ENCODE measurements around the gene ZNF487.
"Not testable (repeated sequence)": the region's sequence is repeated elsewhere in the genome, so short reads cannot be mapped to it uniquely, and the experiment has no call there.

Gene ZNF487

DNA sequence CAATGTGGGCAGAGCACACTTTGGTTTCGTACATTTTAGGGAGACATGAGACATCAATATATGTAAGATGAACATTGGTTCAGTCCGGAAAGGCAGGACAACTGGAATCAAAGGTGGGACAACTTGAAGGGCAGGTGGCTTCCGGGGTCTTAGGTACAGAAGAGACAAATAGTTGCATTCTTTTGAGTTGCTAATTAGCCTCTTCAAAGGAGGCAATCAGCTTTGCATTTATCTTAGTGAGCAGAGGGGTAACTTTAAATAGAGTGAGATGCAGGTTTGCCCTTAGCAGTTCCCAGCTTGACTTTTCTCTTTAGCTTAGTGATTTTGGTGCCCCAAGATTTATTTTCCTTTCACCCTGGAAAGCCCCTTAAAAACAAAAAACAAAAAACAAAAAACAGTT lies 21.3 kb downstream of the ZNF487 start:
- Histone ChIP-seq H3K4me1 (ENCODE audit: insufficient read depth, low read length) (peaks cover 36% of the 10 kb centered on the region), H3K79me2 (ENCODE audit: insufficient read depth, low read length) (peaks cover 33% of the 10 kb centered on the region), H3K9me3 (ENCODE audit: insufficient read depth, low read length, severe bottlenecking) (no peaks in the 10 kb centered on the region), H4K20me1 (ENCODE audit: insufficient read depth, low read length) (no peaks in the 10 kb centered on the region), H3K4me2 (ENCODE audit: insufficient read depth, low read length) (no peak overlapping the region), H3K27ac (ENCODE audit: low read length) (no peak overlapping the region), H3K27me3 (ENCODE audit: insufficient read depth, low read length, poor library complexity) (no peaks in the 10 kb centered on the region), H2AFZ (ENCODE audit: low read depth, low read length) (no peak overlapping the region), H3K9ac (ENCODE audit: low read depth, low read length) (no peak overlapping the region), H3K4me3 (ENCODE audit: low read depth in 1 of 2, low read length in 2 of 2) (no peak overlapping the region), H3K36me3 (ENCODE audit: insufficient read depth, low read length) (no peaks in the 10 kb centered on the region; the same call in 1 of the 2 replicates)
- TF ChIP-seq EZH2 (IDR thresholded peaks at IDR 0.05; ENCODE audit: borderline replicate concordance, low read depth, low read length, severe bottlenecking) = no peak
- TF ChIP-seq, protein P1, sequence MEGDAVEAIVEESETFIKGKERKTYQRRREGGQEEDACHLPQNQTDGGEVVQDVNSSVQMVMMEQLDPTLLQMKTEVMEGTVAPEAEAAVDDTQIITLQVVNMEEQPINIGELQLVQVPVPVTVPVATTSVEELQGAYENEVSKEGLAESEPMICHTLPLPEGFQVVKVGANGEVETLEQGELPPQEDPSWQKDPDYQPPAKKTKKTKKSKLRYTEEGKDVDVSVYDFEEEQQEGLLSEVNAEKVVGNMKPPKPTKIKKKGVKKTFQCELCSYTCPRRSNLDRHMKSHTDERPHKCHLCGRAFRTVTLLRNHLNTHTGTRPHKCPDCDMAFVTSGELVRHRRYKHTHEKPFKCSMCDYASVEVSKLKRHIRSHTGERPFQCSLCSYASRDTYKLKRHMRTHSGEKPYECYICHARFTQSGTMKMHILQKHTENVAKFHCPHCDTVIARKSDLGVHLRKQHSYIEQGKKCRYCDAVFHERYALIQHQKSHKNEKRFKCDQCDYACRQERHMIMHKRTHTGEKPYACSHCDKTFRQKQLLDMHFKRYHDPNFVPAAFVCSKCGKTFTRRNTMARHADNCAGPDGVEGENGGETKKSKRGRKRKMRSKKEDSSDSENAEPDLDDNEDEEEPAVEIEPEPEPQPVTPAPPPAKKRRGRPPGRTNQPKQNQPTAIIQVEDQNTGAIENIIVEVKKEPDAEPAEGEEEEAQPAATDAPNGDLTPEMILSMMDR (IDR thresholded peaks at IDR 0.05; ENCODE audit: borderline replicate concordance, extremely low read depth, low read length, poor library complexity, severe bottlenecking) = no peak
- no peak for DNase-seq
- no peak for ATAC-seq (ENCODE audit: insufficient read depth, low read depth)

DNA sequence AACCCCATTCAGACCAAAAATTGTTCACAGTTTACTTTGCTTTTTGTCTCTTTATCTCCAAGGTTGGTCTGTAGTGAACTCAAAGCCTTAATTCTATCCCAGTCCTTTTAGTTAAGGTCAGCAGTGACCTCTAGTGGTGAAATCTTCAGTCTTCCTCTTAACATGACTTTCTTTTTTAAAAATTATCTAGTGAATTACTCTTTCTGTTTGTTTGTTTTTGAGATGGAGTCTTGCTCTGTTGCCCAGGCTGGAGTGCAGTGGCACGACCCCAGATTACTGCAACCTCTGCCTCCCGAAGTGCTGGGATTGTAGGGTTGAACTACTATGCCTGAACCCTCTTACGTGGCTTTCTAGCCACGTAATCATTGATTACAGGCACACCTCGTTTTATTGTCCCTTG lies 25.0 kb downstream of the ZNF487 start:
- peak; percentile 94 for ATAC-seq (ENCODE audit: insufficient read depth, low read depth)
- DNase-seq = peak; percentile 35
- H3K4me2 ChIP-seq (ENCODE audit: insufficient read depth, low read length) = peak overlapping the region; percentile 50

GRCh38 chr10:43465086-43465735 lies 28.3 kb downstream of the ZNF487 start:
- not testable (repeated sequence) for H3K4me3 ChIP-seq (ENCODE audit: low read depth in 1 of 2, low read length in 2 of 2); H3K79me2 ChIP-seq (ENCODE audit: insufficient read depth, low read length); H3K27ac ChIP-seq (ENCODE audit: low read length); H3K9ac ChIP-seq (ENCODE audit: low read depth, low read length); H3K27me3 ChIP-seq (ENCODE audit: insufficient read depth, low read length, poor library complexity); DNase-seq; H3K4me1 ChIP-seq (ENCODE audit: insufficient read depth, low read length); ATAC-seq (ENCODE audit: insufficient read depth, low read depth); H2AFZ ChIP-seq (ENCODE audit: low read depth, low read length); H3K4me2 ChIP-seq (ENCODE audit: insufficient read depth, low read length); H4K20me1 ChIP-seq (ENCODE audit: insufficient read depth, low read length); H3K9me3 ChIP-seq (ENCODE audit: insufficient read depth, low read length, severe bottlenecking); H3K36me3 ChIP-seq (ENCODE audit: insufficient read depth, low read length)

More for the DNA sequence above, 25.0 kb downstream of the ZNF487 start:
- H3K4me3 ChIP-seq (ENCODE audit: low read depth in 1 of 2, low read length in 2 of 2) = no peak overlapping the region; a peak in 1 of 4 replicates
- TF ChIP-seq, protein P1 (IDR thresholded peaks at IDR 0.05; ENCODE audit: borderline replicate concordance, extremely low read depth, low read length, poor library complexity, severe bottlenecking) = peak; percentile 80
- no peak for TF ChIP-seq EZH2 (IDR thresholded peaks at IDR 0.05; ENCODE audit: borderline replicate concordance, low read depth, low read length, severe bottlenecking)
- H3K27ac ChIP-seq (ENCODE audit: low read length) = no peak overlapping the region
- peaks cover 2% of the 10 kb centered on the region for H3K79me2 ChIP-seq (ENCODE audit: insufficient read depth, low read length)
- peaks cover 7% of the 10 kb centered on the region for H3K4me1 ChIP-seq (ENCODE audit: insufficient read depth, low read length)
- H3K9ac ChIP-seq (ENCODE audit: low read depth, low read length) = 0 out of 2 replicates have a peak overlapping the region, but pooled peaks have one; percentile 36
- H2AFZ ChIP-seq (ENCODE audit: low read depth, low read length) = peak overlapping the region; percentile 75
- H3K27me3 ChIP-seq (ENCODE audit: insufficient read depth, low read length, poor library complexity) = no peaks in the 10 kb centered on the region
- no peaks in the 10 kb centered on the region for H3K9me3 ChIP-seq (ENCODE audit: insufficient read depth, low read length, severe bottlenecking)
- H4K20me1 ChIP-seq (ENCODE audit: insufficient read depth, low read length) = no peaks in the 10 kb centered on the region
- no peaks in the 10 kb centered on the region for H3K36me3 ChIP-seq (ENCODE audit: insufficient read depth, low read length)

DNA sequence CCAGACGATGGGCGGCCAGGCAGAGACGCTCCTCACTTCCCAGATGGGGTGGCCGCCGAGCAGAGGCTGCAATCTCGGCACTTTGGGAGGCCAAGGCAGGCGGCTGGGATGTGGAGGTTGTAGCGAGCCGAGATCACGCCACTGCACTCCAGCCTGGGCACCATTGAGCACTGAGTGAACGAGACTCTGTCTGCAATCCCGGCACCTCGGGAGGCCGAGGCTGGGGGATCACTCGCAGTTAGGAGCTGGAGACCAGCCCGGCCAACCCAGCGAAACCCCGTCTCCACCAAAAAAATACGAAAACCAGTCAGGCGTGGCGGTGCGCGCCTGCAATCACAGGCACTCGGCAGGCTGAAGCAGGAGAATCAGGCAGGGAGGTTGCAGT lies 28.8 kb downstream of the ZNF487 start:
- not testable (repeated sequence) for H3K79me2 ChIP-seq (ENCODE audit: insufficient read depth, low read length); H3K4me2 ChIP-seq (ENCODE audit: insufficient read depth, low read length); H3K36me3 ChIP-seq (ENCODE audit: insufficient read depth, low read length); H3K27me3 ChIP-seq (ENCODE audit: insufficient read depth, low read length, poor library complexity); DNase-seq; H3K4me1 ChIP-seq (ENCODE audit: insufficient read depth, low read length); ATAC-seq (ENCODE audit: insufficient read depth, low read depth); H3K4me3 ChIP-seq (ENCODE audit: low read depth in 1 of 2, low read length in 2 of 2); H4K20me1 ChIP-seq (ENCODE audit: insufficient read depth, low read length); H2AFZ ChIP-seq (ENCODE audit: low read depth, low read length); H3K9ac ChIP-seq (ENCODE audit: low read depth, low read length); H3K27ac ChIP-seq (ENCODE audit: low read length); H3K9me3 ChIP-seq (ENCODE audit: insufficient read depth, low read length, severe bottlenecking)
